T-helper 22 cell (primary cell): Measurements from ENCODE around the gene CCDC33.
A peak's percentile ranks its signal among the peaks of the same experiment; 100 is the strongest.

Experiments
- DNase-seq: peaks from one replicate; pipeline ENCODE4 v3.0.0-alpha.2; 2020; ENCODE audit warnings: low read depth

The CCDC33 gene

GRCh38 chr15:74362482-74362881, 126.4 kb downstream of the CCDC33 start:
- no peak for DNase-seq

GRCh38 chr15:74364936-74365597, 128.9 kb downstream of the CCDC33 start:
- DNase-seq: no peak

- no peak for DNase-seq
These were observed 129.7 kb downstream of the CCDC33 start for GRCh38 chr15:74365598-74366445.

GRCh38 chr15:74367296-74367854, 131.2 kb downstream of the CCDC33 start, which contains the start of gene CYP11A1:
Gene CYP11A1 (minus strand): TSS chr15:74367646. CDS start chr15:74367585, 61 bp downstream.
- DNase-seq: no peak

- no peak for DNase-seq
These were observed 132.0 kb downstream of the CCDC33 start for GRCh38 chr15:74368121-74368520.

GRCh38 chr15:74369084-74369745, 133.1 kb downstream of the CCDC33 start:
- DNase-seq: no peak

GRCh38 chr15:74369756-74370155, 133.6 kb downstream of the CCDC33 start:
- DNase-seq: no peak

GRCh38 chr15:74370471-74370870, 134.3 kb downstream of the CCDC33 start:
- no peak for DNase-seq

- DNase-seq: no peak
These were observed 137.0 kb downstream of the CCDC33 start for GRCh38 chr15:74373056-74373650.

- DNase-seq: peak; percentile 88
These were observed 137.9 kb downstream of the CCDC33 start for GRCh38 chr15:74373731-74374647.

- no peak for DNase-seq
These were observed 138.6 kb downstream of the CCDC33 start for GRCh38 chr15:74374648-74375302.

GRCh38 chr15:74375303-74375693, 139.2 kb downstream of the CCDC33 start:
- peak; percentile 51 for DNase-seq

GRCh38 chr15:74376226-74376625, 140.1 kb downstream of the CCDC33 start:
- no peak for DNase-seq

- DNase-seq: no peak
These were observed 140.9 kb downstream of the CCDC33 start for GRCh38 chr15:74376825-74377581.

- DNase-seq: no peak
These were observed 142.0 kb downstream of the CCDC33 start for GRCh38 chr15:74377831-74378766.

- peak; percentile 10 for DNase-seq
These were observed 142.7 kb downstream of the CCDC33 start for GRCh38 chr15:74378848-74379247.

- no peak for DNase-seq
These were observed 144.4 kb downstream of the CCDC33 start for GRCh38 chr15:74380361-74381189.

GRCh38 chr15:74381190-74381453, 145.0 kb downstream of the CCDC33 start:
- no peak for DNase-seq
